OCI-M1 (cell line): ENCODE measurements around the gene GGPS1.
"Not testable (repeated sequence)": the region's sequence is repeated elsewhere in the genome, so short reads cannot be mapped to it uniquely, and the experiment has no call there.

Source experiments
- DNase-seq: peaks from one replicate; lab custom pipeline; 2025; lab: John Stamatoyannopoulos, UW

GGPS1 gene

DNA sequence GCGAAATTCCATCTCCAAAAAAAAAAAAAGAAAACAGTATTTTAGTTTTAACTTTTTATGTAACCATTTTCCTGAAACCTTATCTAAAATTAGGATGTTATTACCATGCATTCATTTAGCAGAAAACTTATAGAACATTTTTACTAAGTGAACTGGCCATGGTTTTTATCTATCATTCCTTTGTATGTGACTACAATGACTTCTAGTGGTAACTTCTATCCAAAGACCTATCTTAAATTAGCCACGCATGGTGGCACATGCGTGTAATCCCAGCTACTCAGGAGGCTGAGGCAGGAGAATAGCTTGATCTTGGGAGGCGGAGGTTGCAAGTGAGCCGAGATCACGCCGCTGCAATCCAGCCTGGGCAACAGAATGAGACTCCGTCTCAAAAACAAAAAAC lies 11.4 kb downstream of the GGPS1 start:
- DNase-seq = no peak

DNA sequence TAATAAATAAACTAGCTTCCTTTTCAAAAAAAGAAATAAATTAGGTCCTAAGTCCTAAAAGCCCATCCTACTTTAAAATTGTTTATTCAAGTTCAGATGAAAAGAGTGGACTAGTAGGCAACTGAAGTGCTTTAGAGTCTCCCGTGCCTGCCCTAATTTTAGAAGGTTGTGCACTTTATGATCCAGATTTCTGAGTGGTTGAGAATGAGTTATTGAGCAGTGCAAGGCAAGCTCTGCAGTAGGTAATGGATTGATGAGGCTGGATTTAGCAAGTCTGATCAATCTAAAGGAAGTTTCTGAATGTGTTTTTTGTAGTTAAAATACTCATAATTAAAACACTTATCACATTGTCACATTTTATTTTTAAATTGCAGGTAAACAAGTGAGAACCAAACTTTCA lies 13.0 kb downstream of the GGPS1 start:
- no peak for DNase-seq

DNA sequence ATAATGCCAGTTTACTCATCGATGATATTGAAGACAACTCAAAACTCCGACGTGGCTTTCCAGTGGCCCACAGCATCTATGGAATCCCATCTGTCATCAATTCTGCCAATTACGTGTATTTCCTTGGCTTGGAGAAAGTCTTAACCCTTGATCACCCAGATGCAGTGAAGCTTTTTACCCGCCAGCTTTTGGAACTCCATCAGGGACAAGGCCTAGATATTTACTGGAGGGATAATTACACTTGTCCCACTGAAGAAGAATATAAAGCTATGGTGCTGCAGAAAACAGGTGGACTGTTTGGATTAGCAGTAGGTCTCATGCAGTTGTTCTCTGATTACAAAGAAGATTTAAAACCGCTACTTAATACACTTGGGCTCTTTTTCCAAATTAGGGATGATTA lies 13.7 kb downstream of the GGPS1 start:
- DNase-seq = no peak

DNA sequence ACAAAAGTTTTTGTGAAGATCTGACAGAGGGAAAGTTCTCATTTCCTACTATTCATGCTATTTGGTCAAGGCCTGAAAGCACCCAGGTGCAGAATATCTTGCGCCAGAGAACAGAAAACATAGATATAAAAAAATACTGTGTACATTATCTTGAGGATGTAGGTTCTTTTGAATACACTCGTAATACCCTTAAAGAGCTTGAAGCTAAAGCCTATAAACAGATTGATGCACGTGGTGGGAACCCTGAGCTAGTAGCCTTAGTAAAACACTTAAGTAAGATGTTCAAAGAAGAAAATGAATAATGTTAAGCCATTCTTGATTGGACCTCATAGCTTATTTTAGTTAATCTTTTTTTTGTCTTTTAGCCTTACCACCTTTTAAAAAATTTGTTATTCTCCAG lies 14.1 kb downstream of the GGPS1 start:
- DNase-seq = no peak

DNA sequence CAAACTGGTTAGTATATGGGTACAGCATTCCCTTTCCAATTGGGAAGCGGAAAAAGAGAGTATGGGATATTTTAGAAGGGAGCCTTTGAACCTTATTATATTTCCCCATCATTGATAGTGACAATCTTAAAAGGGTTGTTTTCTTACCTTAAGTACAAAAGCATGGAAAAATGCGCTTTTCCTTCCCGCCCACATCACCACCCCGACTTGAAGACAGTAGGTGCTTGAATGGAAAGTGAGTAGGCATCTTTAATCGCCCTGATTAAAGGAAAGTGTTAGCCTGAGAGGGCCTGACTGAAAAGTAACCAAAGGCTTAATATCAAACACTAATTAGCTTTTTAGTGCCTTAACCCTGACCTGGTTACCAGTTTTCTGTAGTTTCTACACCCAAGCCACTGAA lies 15.4 kb downstream of the GGPS1 start:
- no peak for DNase-seq

DNA sequence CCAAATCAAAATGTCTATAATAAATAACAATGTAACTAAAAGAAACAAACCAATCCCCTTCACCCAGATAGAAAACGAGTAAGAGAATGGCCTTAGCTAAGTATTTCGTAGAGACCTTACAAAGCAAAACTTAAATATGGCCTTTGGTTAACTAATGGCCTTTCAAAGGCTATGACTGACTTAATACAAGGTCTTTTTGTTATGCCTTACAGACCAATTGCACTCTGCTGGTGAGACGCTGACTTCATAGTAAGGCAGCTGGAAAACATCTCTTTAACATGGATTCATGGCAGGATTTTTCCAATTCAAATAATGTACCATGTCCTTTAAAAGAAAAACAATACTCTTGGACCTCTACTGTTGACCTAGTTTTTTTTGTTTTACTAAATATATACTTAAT lies 23.1 kb downstream of the GGPS1 start:
- no peak for DNase-seq

DNA sequence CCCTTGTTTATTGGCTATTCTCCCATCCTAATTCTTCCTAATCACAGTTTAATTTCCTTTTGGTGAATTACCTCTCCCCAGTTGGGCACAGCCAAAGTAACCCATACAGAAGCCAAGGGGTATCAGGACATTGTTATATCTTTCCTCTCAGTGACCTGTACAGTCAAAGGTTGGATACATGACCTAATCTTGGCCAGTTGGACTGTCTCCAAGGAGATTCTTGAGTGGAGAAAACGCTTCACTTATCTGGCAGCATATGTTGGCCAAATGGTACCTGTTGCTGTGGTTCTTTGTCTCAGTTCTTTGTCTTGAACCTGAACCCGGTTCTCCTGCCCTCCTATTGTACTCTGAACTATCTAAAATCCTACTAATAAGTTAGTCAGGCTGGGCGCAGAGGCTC lies 23.5 kb downstream of the GGPS1 start:
- DNase-seq = no peak

DNA sequence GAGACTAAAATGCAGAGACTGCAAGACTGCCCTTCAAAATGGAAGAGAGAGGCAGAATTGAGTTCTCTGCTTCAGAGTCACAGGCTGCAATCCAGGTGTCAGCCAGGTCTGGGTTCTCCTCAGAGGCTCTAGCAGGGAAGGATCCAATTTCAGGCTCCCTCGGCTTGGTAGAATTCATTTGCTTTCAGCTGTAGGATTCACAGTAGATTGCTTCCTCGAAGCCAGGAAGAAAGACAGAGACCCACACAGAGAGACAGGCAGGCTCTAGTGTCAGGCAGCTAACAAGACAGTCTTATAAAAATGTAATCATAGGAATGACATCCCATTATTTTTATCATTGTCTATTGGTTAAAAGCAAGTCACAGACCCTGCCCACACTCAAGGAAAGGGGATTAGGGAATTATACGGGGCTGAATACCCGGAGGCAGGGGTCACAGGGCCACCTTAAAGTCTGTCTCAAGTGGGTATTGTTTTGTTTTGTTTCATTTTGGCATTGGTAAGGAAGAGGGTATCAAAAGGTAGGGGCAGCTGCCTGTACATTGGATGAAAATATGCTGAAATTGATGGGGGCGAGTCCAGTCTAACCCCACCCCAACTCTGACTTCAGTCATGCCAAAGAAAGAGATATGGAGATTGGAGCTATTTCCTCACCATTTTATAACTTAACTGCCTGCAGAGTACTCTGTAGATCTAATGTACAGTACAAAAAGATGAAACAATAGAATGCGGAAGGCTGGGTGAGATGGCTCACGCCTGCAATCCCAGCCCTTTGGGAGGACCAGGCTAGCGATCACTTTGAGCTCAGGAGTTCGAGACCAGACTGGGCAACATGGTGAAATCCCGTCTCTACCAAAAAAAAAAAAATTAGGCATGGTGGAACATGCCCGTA lies 29.4 kb downstream of the GGPS1 start:
- DNase-seq = no peak

DNA sequence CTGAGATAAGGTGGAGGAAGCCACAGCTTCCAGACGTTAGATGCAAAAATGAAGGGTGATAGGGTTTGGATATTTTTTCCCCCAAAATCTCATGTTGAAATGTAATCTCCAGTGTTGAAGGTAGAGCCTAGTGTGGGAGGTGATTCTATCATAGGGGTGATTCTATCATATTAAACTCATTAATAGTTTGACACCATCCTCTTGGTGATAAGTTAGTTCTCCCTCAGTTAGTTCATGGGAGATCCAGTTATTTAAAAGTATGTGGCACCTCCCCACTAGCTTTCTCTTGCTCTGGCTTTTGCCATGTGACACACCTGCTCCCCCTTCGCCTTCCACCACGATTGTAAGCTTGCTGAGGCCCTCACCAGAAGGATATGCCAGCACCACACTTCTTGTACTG lies 30.5 kb downstream of the GGPS1 start:
- DNase-seq = no peak

DNA sequence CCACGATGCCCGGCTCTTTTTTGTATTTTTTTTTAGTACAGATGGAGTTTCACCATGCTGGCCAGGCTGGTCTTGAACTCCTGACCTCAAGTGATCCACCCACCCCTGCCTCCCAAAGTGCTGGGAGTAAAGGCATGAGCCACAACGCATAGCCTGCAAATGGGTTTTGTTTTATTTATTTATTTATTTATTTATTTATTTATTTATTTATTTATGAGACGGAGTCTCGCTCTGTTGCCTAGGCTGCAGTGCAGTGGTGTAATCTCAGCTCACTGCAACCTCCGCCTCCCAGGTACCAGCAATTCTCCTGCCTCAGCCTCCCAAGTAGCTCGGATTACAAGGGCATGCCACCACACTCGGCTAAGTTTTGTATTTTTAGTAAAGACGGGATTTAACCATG lies 35.8 kb downstream of the GGPS1 start:
- DNase-seq = not testable (repeated sequence)

DNA sequence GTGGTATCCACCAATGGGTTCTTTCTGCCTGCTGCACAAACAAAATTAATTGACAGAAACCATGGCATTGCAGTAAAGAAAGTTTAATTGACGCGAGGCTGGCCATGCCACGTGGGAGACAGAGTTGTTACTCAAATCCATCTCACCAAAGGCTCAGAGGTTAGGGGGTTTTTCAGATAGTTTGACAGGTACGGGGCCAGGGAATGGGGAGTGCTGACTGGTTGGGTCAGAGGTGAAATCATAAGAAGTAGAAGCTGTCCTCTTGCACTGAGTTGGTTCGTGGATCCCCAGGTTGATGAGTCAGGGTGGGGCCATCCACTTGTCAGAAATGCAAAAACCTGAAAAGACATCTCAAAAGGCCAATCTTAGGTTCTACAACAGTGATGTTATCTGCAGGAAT lies 37.9 kb downstream of the GGPS1 start:
- no peak for DNase-seq

DNA sequence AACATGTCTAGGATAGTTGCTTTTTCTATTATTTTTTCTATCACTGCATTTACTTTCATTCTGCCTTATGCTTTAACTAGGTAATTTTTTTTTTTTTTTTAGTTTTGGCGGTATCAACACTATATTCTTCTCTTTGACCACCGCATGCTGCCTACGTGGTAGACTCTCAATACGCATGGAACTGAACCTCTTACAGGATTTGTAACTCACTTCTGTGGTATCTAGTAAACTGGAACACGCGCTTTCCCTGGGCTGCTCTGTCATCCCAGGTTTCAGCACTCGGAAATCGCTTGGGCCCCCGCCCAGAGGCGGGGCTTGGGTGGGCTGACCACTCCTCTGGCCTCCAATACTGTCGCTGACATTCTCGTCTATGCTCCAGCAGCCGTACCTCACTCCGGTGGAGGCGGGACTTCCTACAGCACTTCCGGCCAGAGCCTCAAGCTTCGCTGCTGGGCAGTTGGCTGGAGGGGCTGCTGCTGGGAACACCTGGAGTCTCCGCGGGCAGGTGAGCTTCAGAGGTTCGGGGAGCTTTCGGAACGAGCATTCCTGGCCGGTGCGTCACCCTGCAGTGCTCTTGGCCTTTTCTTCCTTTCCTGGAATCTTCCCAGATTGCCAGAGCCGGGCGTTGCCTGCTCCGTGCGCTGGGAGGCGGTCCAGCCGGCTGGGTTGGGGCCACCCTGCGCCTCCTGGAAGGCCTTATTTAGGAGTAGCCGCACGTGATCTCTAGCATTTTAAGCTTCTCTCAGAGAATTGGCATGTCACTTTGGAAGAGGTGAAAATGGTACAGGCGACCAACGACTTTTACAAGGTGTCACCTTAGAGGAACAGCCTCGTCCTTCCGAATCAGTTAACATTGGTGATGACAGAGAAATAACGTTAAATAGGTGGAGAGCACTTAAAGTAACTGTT lies 38.9 kb downstream of the GGPS1 start, which contains the start of gene TBCE:
Gene TBCE, plus strand, starts transcription at position 428 of the 909 bp plus-strand sequence. CDS start 12,623 bp downstream, outside the sequence.
- DNase-seq = peak; percentile 100

DNA sequence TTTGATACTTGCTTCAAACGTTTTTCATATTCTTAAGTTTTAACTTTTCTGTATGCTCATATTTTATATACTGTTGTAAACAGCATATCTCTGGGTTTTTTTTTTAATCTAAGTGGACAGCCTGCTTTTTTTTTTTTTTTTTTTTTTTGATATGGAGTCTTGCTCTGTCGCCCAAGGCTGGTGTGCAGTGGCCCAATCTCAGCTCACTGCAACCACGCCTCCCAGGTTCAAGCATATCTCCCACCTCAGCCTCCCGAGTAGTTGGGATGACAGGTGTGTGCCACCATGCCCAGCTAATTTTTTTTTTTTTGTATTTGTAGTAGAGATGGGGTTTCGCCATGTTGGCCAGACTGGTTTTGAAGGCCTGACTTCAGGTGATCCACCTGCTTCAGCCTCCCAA lies 40.1 kb downstream of the GGPS1 start:
- no peak for DNase-seq

DNA sequence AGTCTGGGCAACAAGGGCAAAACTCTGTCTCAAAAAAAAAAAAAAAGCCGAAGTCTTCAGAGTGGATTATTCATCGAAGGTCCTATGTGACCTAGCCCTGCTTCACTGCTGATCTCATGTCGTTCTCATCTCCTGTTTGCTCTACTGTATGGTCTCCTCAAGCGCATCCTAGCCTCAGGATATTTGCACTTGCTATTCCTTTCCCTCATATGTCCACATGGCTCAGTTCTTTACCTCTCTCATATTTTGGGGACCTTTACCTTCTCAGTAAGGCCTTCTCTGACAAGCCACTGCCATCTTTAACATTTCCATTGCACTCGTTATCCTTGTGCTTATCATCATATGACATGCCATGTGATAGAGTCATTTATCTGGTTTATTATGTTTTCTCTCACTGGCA lies 41.4 kb downstream of the GGPS1 start:
- DNase-seq = no peak

DNA sequence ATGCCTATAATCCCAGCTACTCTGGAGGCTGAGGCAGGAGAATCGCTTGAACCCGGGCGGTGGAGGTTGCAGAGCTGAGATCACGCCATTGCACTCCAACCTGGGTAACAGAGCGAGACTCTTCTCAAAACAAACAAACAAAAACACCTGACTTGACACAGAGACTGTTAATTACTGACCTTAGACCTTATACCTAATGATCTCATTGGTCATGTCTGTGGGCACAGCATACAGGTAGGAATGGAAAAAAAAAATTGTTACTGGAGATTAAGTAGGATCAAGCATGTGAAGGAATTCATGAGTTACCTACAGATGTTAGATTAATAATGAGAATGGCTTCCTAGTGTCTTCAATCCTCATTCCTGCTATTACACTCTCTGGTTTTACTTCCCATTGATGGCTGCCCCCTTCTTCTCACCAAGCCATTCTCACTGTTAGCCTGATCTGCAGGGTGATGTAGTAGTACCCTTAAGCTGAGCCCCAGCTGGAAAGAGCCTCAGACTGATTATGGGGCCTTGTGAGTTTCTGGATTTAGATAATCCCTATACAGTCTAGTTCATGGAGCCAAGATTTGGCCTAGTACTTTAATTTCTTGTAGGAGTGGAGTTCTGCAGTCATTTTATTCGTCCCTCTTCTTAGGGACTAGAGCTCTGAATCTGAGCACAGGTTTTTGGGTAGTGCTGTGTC lies 47.7 kb downstream of the GGPS1 start:
- DNase-seq = no peak

DNA sequence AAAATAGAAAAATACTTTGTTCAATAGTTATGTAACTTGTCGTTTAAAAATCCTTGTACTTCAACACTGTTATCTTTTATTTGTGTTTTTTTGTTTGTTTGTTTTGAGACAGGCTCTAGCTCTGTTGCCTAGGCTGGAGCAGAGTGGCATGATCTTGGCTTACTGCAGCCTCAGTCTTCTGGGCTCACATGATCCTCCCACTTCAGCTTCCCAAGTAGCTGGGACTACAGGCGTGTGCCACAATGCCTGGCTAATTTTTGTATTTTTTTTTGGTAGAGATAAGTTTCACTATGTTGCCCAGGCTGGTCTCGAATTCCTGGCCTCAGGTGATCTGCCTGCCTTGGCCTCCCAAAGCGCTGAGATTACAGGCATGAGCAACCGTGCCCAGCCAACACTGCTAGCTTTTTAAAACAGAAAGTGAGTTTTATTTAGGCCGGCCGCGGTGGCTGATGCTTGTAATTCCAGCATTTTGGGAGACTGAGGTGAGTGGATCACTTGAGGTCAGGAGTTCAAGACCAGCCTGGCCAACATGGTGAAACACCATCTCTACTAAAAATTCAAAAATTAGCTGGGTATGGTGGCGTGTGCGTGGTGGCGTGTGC lies 49.9 kb downstream of the GGPS1 start:
- DNase-seq = not testable (repeated sequence)

DNA sequence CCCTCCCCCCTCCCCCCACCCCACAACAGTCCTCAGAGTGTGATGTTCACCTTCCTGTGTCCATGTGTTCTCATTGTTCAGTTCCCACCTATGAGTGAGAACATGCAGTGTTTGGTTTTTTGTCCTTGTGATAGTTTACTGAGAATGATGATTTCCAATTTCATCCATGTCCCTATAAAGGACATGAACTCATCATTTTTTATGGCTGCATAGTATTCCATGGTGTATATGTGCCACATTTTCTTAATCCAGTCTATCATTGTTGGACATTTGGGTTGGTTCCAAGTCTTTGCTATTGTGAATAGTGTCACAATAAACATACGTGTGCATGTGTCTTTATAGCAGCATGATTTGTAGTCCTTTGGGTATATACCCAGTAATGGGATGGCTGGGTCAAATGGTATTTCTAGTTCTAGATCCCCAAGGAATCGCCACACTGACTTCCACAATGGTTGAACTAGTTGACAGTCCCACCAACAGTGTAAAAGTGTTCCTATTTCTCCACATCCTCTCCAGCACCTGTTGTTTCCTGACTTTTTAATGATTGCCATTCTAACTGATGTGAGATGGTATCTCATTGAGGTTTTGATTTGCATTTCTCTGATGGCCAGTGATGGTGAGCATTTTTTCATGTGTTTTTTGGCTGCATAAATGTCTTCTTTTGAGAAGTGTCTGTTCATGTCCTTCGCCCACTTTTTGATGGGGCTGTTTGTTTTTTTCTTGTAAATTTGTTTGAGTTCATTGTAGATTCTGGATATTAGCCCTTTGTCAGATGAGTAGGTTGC lies 53.8 kb downstream of the GGPS1 start:
- not testable (repeated sequence) for DNase-seq

DNA sequence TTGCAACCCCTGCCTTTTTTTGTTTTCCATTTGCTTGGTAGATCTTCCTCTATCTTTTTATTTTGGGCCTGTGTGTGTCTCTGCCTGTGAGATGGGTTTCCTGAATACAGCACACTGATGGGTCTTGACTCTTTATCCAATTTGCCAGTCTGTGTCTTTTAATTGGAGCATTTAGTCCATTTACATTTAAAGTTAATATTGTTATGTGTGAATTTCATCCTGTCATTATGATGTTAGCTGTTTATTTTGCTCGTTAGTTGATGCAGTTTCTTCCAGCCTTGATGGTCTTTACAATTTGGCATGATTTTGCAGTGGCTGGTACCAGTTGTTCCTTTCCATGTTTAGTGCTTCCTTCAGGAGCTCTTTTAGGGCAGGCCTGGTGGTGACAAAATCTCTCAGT lies 57.3 kb downstream of the GGPS1 start:
- not testable (repeated sequence) for DNase-seq

DNA sequence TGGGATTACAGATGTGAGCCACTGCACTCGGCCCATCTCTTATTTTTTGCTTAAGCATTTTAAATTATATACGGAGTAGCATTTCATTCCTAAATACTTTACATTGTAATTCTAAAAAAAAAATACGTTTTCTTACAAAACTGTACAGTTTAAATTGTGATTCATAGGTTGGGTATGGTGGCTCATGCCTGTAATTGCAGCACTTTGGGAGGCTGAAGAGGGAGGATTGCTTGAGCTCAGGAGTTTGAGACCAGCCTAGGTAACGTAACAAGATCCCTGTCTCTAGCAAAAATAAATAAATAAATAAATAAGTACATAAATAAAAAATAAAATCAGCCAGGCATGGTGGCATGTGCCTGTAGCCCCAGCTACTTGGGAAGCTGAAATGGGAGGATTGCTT lies 63.5 kb downstream of the GGPS1 start:
- DNase-seq = no peak
